ENCODE measurements around the gene SMARCC2.
A peak's percentile ranks its signal among the peaks of the same experiment; 100 is the strongest.

DNA sequence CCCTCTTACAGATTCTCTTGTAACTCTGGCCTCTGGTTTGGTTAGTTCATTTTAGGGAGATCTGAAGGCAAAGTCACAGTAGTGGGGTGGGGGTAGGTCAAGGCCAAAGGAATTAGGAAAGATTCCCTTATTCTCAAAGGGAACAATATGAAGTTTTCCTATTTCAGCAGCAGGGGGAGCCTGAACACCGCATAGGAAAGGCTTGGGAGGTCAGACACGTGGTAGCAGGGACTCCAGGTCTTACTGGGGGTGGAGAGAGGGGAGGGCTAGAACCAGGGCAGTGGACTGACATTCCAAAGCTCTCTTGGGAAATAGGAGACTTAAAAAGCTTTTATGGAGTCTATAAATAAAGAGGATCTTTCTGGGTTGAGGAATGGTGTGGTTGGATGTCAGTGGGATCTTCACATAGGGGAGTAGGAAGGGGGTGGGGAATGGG lies 69.9 kb downstream of the SMARCC2 start:
- TF ChIP-seq POLR2A (IDR thresholded peaks at IDR 0.05; ENCODE audit: insufficient read depth in 1 of 2, low read depth in 2 of 2, low read length in 2 of 2) = no peak
- no peak for TF ChIP-seq ZNF552 (CRISPR knock-in tag; IDR thresholded peaks at IDR 0.05; ENCODE audit: borderline replicate concordance)
- TF ChIP-seq ZNF331 (CRISPR knock-in tag; IDR thresholded peaks at IDR 0.05) = 0 out of 2 replicates have a peak, but pooled peaks have one; percentile 35
- TF ChIP-seq FOXJ3 (CRISPR knock-in tag; IDR thresholded peaks at IDR 0.05; ENCODE audit: borderline replicate concordance) = no peak
- no peak for TF ChIP-seq EP300 (IDR thresholded peaks at IDR 0.05; ENCODE audit: low read depth in 2 of 2, low read length in 2 of 2)
- no peak for TF ChIP-seq EP300 (CRISPR knock-in tag; IDR thresholded peaks at IDR 0.05; ENCODE audit: borderline replicate concordance)
